RWPE1 (cell line): ENCODE results near the gene TKFC.

ENCODE experiments used
- CTCF ChIA-PET: fragments of 350-600 bp; sonication (Branson Sonifier 250); formaldehyde crosslinking; extraction: SDS; loops from one replicate; lab custom pipeline; 2021; lab: Yijun Ruan, JAX
- POLR2A ChIA-PET: fragments of 400-600 bp; formaldehyde crosslinking; extraction: SDS; loops from one replicate; lab custom pipeline; 2020; ENCODE audit warnings: antibody characterized with exemption; ENCODE audit not compliant: low non-redundant PET; lab: Yijun Ruan, JAX
- DNase-seq: peaks from one replicate; pipeline ENCODE4 v3.0.0; 2012; ENCODE audit warnings: low spot score
- H3K27ac ChIP-seq: fragments of 450-650 bp; 2 replicates; pipeline ENCODE4 v1.5.1; 2017
- CTCF ChIP-seq: fragments of 450-650 bp; conservative IDR thresholded peaks from 2 replicates; pipeline ENCODE4 v1.5.1; 2017; ENCODE audit warnings: low read depth, mild to moderate bottlenecking

Gene TKFC

DNA sequence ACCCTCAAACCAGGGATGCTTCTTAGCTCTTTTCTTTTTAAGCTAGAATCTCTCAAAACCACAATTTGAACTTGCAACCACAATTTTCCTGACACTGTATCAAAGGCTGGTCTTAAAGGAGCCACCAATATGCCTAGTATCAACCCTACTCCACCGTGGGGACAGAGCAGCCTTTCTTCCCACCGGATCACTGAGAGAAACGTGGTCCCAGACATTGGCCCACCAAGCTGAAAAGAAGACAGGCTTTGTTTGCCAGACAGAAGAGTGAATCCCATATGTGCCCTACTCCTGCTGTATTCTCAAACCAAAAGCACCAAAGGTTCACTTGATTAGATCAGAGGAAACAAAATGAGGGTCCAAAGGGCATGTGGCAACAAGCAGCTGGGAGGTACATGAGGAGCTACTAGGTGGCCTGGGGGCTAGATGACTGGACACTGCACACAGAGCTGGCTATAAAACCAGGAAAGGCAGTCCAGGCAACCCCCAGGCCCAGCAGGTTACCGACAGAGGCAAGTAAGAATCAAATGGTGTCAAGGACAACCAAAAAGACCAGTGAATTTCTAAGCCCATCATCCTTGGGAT, 34.3 kb upstream of the TKFC start:
- no peak for TF ChIP-seq CTCF
- no peak for DNase-seq
- H3K27ac ChIP-seq: peak overlapping the region; percentile 63
- ChIA-PET POLR2A (interaction anchor here (1.1 kb wide), 1 partner anchor 13 kb away, joined by 4 read pairs; no protein-coding TSS in a partner anchor), CTCF (interaction anchor here (0.6 to 0.9 kb wide), 3 partner anchors 28 to 194 kb away, joined by 3 read pairs; no protein-coding TSS in a partner anchor)

- ChIA-PET POLR2A (no interaction called here), CTCF (no interaction called here)
- no peak for DNase-seq
- no peak for TF ChIP-seq CTCF
- H3K27ac ChIP-seq: 0 out of 2 replicates have a peak overlapping the region, but pooled peaks have one; percentile 3
Observed at GRCh38 chr11:61302550-61302949, 30.5 kb upstream of the TKFC start.

DNA sequence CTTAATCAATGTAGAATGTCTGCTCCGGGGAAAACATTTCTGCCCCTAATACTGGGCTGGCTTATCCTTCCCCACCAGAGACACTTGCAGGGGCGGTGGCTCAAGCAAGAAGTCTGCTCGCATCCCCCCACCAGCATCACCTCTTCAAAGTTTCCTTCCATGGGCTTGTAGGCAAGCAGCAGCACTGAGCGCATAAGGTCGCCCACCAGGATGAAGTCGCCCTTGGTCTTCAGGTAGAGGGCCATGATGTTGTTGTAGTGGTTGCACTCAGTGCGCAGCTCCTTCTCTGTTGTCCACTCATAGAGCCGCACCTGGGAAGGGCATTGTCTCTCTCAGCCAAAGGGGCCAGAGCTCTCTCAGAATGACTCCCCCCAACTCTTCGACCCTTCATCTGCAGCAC, 29.3 kb upstream of the TKFC start:
- DNase-seq: no peak
- no peak overlapping the region for H3K27ac ChIP-seq
- POLR2A ChIA-PET: no interaction called here
- TF ChIP-seq CTCF: no peak
- CTCF ChIA-PET: no interaction called here

DNA sequence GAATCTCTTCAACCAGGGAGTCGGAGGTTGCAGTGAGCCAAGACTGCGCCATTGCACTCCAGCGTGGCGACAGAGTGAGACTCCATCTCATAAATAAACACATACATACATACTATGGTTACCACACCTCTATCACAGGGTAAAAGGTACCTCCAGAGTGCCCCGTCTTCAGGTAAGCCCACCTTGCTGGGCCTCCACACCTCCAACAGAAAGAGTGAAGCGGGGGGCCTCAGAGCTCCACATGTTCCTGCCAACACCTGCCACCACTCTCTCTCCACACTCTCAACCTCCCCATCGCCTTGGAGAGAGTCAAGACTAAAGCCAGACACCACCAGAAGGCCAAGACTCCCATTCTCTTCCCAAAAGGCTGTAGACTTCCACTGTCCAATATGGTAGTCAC, 27.6 kb upstream of the TKFC start:
- ChIA-PET POLR2A (no interaction called here), CTCF (interaction anchor here (0.6 kb wide), 1 partner anchor 24 kb away, joined by 5 read pairs; no protein-coding TSS in a partner anchor)
- DNase-seq: no peak
- TF ChIP-seq CTCF: no peak
- H3K27ac ChIP-seq: no peak overlapping the region

- POLR2A ChIA-PET: no interaction called here
- no peak overlapping the region for H3K27ac ChIP-seq
- TF ChIP-seq CTCF: no peak
- CTCF ChIA-PET: no interaction called here
- no peak for DNase-seq
Observed at GRCh38 chr11:61306221-61306620, 26.8 kb upstream of the TKFC start.

DNA sequence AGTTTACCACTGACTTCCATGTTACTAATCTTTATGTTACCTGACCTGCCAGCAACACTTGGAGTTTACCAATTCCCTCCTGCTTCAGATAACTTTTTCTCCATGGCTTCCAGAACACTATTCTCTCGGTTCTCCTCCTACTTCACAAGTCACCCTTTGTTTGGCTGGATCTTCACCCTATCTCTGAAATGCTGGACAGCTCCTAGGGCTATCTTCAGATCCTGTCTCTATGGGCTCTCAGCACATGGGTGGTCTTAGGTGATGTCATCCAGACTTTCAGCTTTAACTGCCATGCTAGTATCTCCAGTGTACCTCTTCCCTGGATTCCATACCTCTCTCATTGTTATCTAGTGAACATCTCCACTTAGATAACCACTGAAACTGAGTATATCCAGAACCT, 25.7 kb upstream of the TKFC start:
- CTCF ChIA-PET: no interaction called here
- no peak for TF ChIP-seq CTCF
- no peak for DNase-seq
- no peak overlapping the region for H3K27ac ChIP-seq
- POLR2A ChIA-PET: no interaction called here
